Chondrocyte (in vitro differentiated cells): ENCODE measurements around the gene RGS11. TPM values are rescaled to one million over a fixed set of nuclear protein-coding genes. Genes with fewer than 3 reads are reported as not detected.

Experiments used
- DNase-seq: peaks from one replicate; pipeline ENCODE4 v3.0.0; 2021; ENCODE audit warnings: mixed read lengths, low spot score
- H3K27ac Mint-ChIP-seq: one replicate; pipeline ENCODE4 v1.8.0; 2021; ENCODE audit warnings: mild to moderate bottlenecking, moderate library complexity, mixed read lengths; ENCODE audit not compliant: unreplicated experiment
- H3K27me3 Mint-ChIP-seq: 2 replicates; pipeline ENCODE4 v1.8.0; 2021; ENCODE audit warnings: low read depth, mixed read lengths
- H3K36me3 Mint-ChIP-seq: 2 replicates; pipeline ENCODE4 v1.8.0; 2021; ENCODE audit warnings: low read depth, mixed read lengths
- H3K4me1 Mint-ChIP-seq: 2 replicates; pipeline ENCODE4 v1.8.0; 2021; ENCODE audit warnings: low read depth, mild to moderate bottlenecking, mixed read lengths
- H3K4me3 Mint-ChIP-seq: one replicate; pipeline ENCODE4 v1.8.0; 2021; ENCODE audit warnings: mild to moderate bottlenecking, moderate library complexity, mixed read lengths; ENCODE audit not compliant: unreplicated experiment
- H3K9me3 Mint-ChIP-seq: 2 replicates; pipeline ENCODE4 v1.8.0; 2021; ENCODE audit warnings: low read depth, mixed read lengths
- CTCF ChIP-seq: fragments of 200-600 bp; sonication (generic); IDR thresholded peaks from 2 replicates; pipeline ENCODE4 v1.5.0; 2021; ENCODE audit warnings: antibody characterized with exemption, mild to moderate bottlenecking, moderate library complexity
- total RNA-seq: library from RNA; stranded (reverse); gene quantifications from 3 replicates; pipeline ENCODE4 v1.2.1, GENCODE V29; 2021

Gene RGS11
- total RNA-seq, 1 donor from 2014 or later = 21.0 TPM

GRCh38 chr16:229731-230281 lies 45.9 kb downstream of the RGS11 start:
- no peak for DNase-seq
- Mint-ChIP-seq H3K4me3 (peak overlapping the region; percentile 34), H3K27me3 (no peaks in the 10 kb centered on the region), H3K9me3 (no peaks in the 10 kb centered on the region), H3K4me1 (peaks cover 26% of the 10 kb centered on the region), H3K27ac (no peak overlapping the region), H3K36me3 (peaks cover 8% of the 10 kb centered on the region)
- TF ChIP-seq CTCF = no peak

GRCh38 chr16:228852-229730 lies 46.7 kb downstream of the RGS11 start, which contains the start of gene LUC7L:
Gene LUC7L (minus strand): TSS chr16:229449. CDS start chr16:229339, 110 bp downstream.
- Mint-ChIP-seq H3K27ac (peak within 1 kb of the TSS; percentile 94), H3K4me1 (peaks cover 26% of the 10 kb centered on the region), H3K36me3 (peaks cover 8% of the 10 kb centered on the region), H3K27me3 (no peaks in the 10 kb centered on the region), H3K9me3 (no peaks in the 10 kb centered on the region), H3K4me3 (peak within 1 kb of the TSS; percentile 89)
- peak; percentile 94 for DNase-seq
- no peak for TF ChIP-seq CTCF

GRCh38 chr16:228151-228851 lies 47.4 kb downstream of the RGS11 start:
- no peaks in the 10 kb centered on the region for H3K9me3 Mint-ChIP-seq
- H3K4me1 Mint-ChIP-seq = peaks cover 26% of the 10 kb centered on the region
- no peak for DNase-seq
- TF ChIP-seq CTCF = no peak
- H3K36me3 Mint-ChIP-seq = peaks cover 8% of the 10 kb centered on the region
- H3K4me3 Mint-ChIP-seq = peak overlapping the region; percentile 89
- peak overlapping the region; percentile 94 for H3K27ac Mint-ChIP-seq
- H3K27me3 Mint-ChIP-seq = no peaks in the 10 kb centered on the region

- TF ChIP-seq CTCF = no peak
- no peaks in the 10 kb centered on the region for H3K9me3 Mint-ChIP-seq
Measured at GRCh38 chr16:220021-220420, 55.7 kb downstream of the RGS11 start.

More at GRCh38 chr16:220021-220420, 55.7 kb downstream of the RGS11 start:
- Mint-ChIP-seq H3K27me3 (no peaks in the 10 kb centered on the region), H3K27ac (peak overlapping the region; percentile 22), H3K36me3 (peaks cover 23% of the 10 kb centered on the region), H3K4me1 (no peaks in the 10 kb centered on the region), H3K4me3 (no peak overlapping the region)
- no peak for DNase-seq

Other genes with a start within 250 kb of the RGS11 start
- 7.3 to 11.3 TPM (median 7.5 TPM) in 3 replicates for gene POLR3K, start 222.3 kb downstream of the RGS11 start, total RNA-seq
- gene SNRNP25, start 222.1 kb downstream of the RGS11 start, total RNA-seq = 27.7 to 40.5 TPM (median 28.0 TPM) in 3 replicates
- gene RHBDF1, start 203.3 kb downstream of the RGS11 start, total RNA-seq = 52.4 to 55.5 TPM (median 52.7 TPM) in 3 replicates
- gene MPG, start 197.7 kb downstream of the RGS11 start, total RNA-seq = 52.6 to 65.4 TPM (median 61.1 TPM) in 3 replicates
- 32.0 to 39.6 TPM (median 35.4 TPM) in 3 replicates for gene NPRL3, start 137.3 kb downstream of the RGS11 start, total RNA-seq
- gene HBZ, start 123.3 kb downstream of the RGS11 start, total RNA-seq = not detected in 3 replicates
- gene HBM, start 110.0 kb downstream of the RGS11 start, total RNA-seq = not detected in 3 replicates
- not detected in 3 replicates for gene HBA2, start 103.1 kb downstream of the RGS11 start, total RNA-seq
- gene HBA1, start 99.3 kb downstream of the RGS11 start, total RNA-seq = not detected in 3 replicates
- 0.74 TPM in 1 of 3 replicates, not detected in the others for gene HBQ1, start 95.5 kb downstream of the RGS11 start, total RNA-seq
- 64.6 to 79.4 TPM (median 64.9 TPM) in 3 replicates for gene LUC7L, start 46.5 kb downstream of the RGS11 start, total RNA-seq
- gene FAM234A, start 41.1 kb downstream of the RGS11 start, total RNA-seq = 122 to 146 TPM (median 125 TPM) in 3 replicates
- 0.82 to 4.0 TPM (median 3.7 TPM) in 3 replicates for gene ARHGDIG, start 4.6 kb upstream of the RGS11 start, total RNA-seq
- 0.89 to 1.6 TPM (median 1.5 TPM) in 3 replicates for gene PDIA2, start 7.2 kb upstream of the RGS11 start, total RNA-seq
- gene AXIN1, start 76.8 kb upstream of the RGS11 start, total RNA-seq = 19.8 to 27.2 TPM (median 26.9 TPM) in 3 replicates
- gene MRPL28, start 94.6 kb upstream of the RGS11 start, total RNA-seq = 53.4 to 57.7 TPM (median 54.7 TPM) in 3 replicates
- gene PGAP6, start 106.0 kb upstream of the RGS11 start, total RNA-seq = 49.5 to 61.2 TPM (median 59.7 TPM) in 3 replicates
- 176 to 246 TPM (median 231 TPM) in 3 replicates for gene NME4, start 121.3 kb upstream of the RGS11 start, total RNA-seq
- gene DECR2, start 125.9 kb upstream of the RGS11 start, total RNA-seq = 21.8 to 25.1 TPM (median 22.2 TPM) in 3 replicates
- 41.9 to 52.4 TPM (median 45.1 TPM) in 3 replicates for gene RAB11FIP3, start 149.7 kb upstream of the RGS11 start, total RNA-seq